T1000 (cell line): Measurements from ENCODE around the gene CPEB1.
A peak's percentile ranks its signal among the peaks of the same experiment; 100 is the strongest.

Experiments
- DNase-seq: peaks from one replicate; lab custom pipeline; 2025; ENCODE audit warnings: mixed read lengths; lab: John Stamatoyannopoulos, UW

Gene CPEB1

GRCh38 chr15:82595203-82595602 lies 52.0 kb downstream of the CPEB1 start:
- DNase-seq, result no peak

GRCh38 chr15:82587805-82588204 lies 59.4 kb downstream of the CPEB1 start:
- DNase-seq, result no peak

- no peak for DNase-seq
Measured at GRCh38 chr15:82585072-82585471, 62.1 kb downstream of the CPEB1 start.

GRCh38 chr15:82580713-82581112 lies 66.5 kb downstream of the CPEB1 start:
- no peak for DNase-seq

- no peak for DNase-seq
Measured at GRCh38 chr15:82575335-82575734, 71.8 kb downstream of the CPEB1 start.

- no peak for DNase-seq
Measured at GRCh38 chr15:82572986-82573385, 74.2 kb downstream of the CPEB1 start.

GRCh38 chr15:82572311-82572710 lies 74.9 kb downstream of the CPEB1 start:
- DNase-seq, result no peak

- DNase-seq, result peak; percentile 31
Measured at GRCh38 chr15:82571722-82572222, 75.4 kb downstream of the CPEB1 start.

GRCh38 chr15:82570721-82571508 lies 76.2 kb downstream of the CPEB1 start:
- DNase-seq, result no peak

- DNase-seq, result no peak
Measured at GRCh38 chr15:82569834-82570233, 77.3 kb downstream of the CPEB1 start.

GRCh38 chr15:82568986-82569385 lies 78.2 kb downstream of the CPEB1 start:
- DNase-seq, result no peak

GRCh38 chr15:82567661-82568060 lies 79.5 kb downstream of the CPEB1 start:
- DNase-seq, result no peak

GRCh38 chr15:82566690-82567089 lies 80.5 kb downstream of the CPEB1 start:
- no peak for DNase-seq

GRCh38 chr15:82558502-82558901 lies 88.7 kb downstream of the CPEB1 start:
- DNase-seq, result no peak

GRCh38 chr15:82556315-82557035 lies 90.7 kb downstream of the CPEB1 start:
- no peak for DNase-seq

GRCh38 chr15:82554849-82555248 lies 92.3 kb downstream of the CPEB1 start:
- no peak for DNase-seq

- no peak for DNase-seq
Measured at GRCh38 chr15:82554351-82554750, 92.8 kb downstream of the CPEB1 start.

GRCh38 chr15:82553846-82554245 lies 93.3 kb downstream of the CPEB1 start:
- no peak for DNase-seq

GRCh38 chr15:82552861-82553260 lies 94.3 kb downstream of the CPEB1 start:
- DNase-seq, result no peak

- DNase-seq, result no peak
Measured at GRCh38 chr15:82551646-82552247, 95.4 kb downstream of the CPEB1 start.

GRCh38 chr15:82549199-82549665 lies 97.9 kb downstream of the CPEB1 start:
- DNase-seq, result no peak

GRCh38 chr15:82548700-82549099 lies 98.5 kb downstream of the CPEB1 start:
- DNase-seq, result no peak

GRCh38 chr15:82545478-82545877 lies 101.7 kb downstream of the CPEB1 start:
- no peak for DNase-seq
